NOMO-1 (cell line): ENCODE measurements around the gene CYB5R3.
"Not testable (repeated sequence)": the region's sequence is repeated elsewhere in the genome, so short reads cannot be mapped to it uniquely, and the experiment has no call there.

Experiments used
- DNase-seq, 2 experiments: peaks; one replicate each; lab custom pipeline; 2025; ENCODE audit not compliant: unreplicated experiment in 2 of 2; lab: John Stamatoyannopoulos, UW

CYB5R3 gene

DNA sequence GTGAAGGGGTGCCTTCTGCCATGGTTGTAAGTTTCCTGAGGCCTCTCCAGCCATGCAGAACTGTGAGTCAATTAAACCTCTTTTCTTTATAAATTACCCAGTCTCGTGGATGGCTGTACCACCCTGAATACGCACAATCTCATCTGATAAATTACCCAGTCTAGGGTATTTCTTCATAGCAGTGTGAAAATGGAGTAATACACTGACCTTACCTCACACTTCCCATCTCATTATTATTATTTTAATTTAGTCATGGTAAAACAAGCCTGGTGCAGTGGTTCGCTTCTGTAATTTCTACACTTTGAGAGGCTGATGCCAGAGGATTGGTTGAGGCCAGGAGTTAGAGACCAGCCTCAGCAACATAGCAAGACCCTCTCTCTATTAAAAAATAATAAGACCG is 30.5 kb upstream of the CYB5R3 start:
- no peak for DNase-seq

DNA sequence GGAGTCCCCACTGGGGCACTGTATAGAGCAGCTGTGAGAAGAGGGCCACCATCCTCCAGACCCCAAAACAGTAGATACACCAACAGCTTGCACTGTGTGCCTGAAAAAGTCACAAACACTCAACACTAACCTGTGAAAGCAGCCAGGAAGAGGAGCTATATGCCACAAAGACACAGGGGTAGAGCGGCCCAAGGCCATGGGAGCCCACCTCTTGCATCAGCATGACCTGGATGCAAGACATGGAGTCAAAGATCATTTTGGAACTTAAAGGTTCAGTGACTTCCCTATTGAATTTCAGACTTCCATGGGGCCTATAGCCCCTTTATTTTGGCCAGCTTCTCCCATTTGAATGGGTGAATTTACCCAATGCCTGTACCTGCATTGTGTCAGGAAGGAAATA is 29.7 kb upstream of the CYB5R3 start:
- DNase-seq = no peak

DNA sequence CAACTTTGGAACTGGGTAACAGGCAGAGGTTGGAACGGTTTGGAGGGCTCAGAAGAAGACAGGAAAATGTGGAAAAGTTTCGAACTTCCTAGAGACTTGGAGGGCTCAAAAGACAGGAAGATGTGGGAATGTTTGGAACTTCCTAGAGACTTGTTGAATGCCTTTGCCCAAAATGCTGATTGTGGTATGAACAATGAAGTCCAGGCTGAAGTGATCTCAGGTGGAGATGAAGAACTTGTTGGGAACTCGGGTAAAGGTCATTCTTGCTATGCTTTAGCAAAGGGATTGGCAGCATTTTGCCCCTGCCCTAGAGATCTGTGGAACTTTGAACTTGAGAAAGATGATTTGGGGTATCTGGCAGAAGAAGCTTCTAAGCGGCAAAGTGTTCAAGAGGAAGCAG is 28.7 kb upstream of the CYB5R3 start:
- DNase-seq = not testable (repeated sequence)

DNA sequence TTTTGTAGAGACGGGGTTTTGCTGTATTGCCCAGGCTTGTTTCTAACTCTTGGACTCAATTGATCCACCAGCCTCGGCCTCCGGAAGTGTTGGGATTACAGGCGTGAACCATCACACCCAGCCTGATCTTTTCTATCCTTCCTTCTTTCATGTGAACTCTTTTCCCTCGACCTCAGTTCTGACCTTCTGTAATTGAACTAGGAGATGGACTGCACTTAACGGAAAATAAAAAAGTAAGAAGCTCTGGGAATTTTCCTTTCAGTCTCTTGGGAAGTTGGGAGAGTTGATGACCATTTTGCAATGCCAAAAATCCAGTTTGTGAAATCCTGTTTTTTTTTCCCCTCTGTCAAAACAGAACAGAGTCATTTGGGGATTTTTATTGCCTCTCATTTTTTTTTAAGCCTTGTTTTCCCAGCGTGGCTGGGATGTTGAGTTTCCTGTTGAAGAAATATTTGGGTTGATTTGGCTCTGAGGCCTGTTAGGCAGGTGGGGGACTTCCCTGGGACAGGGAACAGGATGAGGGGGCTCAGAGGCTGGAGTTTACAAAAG is 26.9 kb upstream of the CYB5R3 start:
- no peak for DNase-seq

DNA sequence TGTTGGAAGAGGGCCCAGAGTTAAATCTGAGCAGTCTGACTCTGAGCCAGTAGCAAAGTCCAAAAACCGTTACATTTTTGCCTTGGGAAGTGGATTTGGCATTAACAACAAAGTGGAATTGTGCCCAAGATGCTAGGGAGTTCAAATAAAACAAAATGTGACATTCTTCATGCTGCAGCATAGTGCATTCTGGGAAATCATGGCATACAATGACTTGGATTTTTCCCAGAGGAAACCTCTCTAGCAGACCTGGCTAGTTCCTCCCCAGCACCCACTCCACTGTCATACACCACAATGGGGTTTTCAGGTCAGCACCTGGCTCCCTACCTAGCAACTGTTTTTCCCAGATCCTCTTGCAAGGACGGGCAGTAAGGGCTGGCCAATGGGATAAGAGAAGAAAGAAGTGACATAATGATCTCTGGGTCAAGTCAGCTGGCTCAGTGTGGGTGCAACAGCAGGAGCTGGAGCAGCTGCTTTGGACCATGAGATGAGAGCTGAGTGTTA is 24.8 kb upstream of the CYB5R3 start:
- DNase-seq = no peak

DNA sequence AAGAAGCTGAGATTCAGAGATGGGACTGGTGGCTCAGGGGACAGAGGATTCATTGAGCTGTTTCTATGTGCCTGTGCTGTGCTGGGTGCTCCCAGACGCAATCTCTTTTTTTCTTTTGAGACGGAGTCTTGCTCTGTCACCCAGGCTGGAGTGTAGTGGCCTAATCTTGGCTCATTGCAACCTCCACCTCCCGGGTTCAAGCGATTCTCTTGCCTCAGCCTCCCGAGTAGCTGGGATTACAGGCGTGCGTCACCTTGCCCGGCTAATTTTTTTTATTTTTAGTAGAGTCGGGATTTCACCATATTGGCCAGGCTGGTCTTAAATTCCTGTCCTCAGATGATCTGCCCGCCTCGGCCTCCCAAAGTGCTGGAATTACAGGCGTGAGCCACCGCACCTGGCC is 23.9 kb upstream of the CYB5R3 start:
- not testable (repeated sequence) for DNase-seq

DNA sequence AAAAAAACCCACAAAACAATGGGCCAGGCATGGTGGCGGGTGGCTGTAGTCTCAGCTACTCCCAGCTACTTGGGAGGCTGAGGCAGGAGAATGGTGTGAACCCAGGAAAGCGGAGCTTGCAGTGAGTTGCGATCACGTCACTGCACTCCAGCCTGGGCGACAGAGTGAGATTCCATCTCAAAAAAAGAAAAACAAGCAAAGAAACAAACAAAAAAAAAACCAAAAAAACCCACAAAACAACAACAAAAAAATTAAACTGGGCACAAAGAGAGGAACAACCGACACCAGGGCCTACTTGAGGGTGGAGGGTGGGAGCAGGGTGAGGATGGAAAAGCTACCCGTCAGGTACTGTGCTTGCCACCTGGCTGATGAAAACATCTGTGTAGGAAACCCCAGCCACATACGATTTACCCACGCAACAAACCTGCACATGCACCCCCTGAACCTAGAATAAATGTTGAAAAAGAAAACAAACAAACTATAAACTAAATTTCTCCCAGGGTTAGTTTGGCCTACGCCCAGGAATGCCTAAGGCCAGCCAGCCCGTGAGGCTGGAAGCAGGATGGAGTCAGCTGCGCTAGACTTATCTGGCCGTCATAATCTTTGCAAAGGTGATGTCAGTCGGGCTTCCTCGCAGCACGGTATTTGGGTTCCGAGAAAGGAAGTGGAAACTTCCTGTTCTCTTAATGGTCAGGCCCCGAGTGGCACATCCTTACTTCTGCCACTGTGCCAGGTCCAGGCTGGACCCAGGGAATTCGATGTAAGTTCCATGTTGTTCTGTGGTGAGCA is 21.9 kb upstream of the CYB5R3 start:
- DNase-seq = peak in 1 of 2 experiments; percentile 17

DNA sequence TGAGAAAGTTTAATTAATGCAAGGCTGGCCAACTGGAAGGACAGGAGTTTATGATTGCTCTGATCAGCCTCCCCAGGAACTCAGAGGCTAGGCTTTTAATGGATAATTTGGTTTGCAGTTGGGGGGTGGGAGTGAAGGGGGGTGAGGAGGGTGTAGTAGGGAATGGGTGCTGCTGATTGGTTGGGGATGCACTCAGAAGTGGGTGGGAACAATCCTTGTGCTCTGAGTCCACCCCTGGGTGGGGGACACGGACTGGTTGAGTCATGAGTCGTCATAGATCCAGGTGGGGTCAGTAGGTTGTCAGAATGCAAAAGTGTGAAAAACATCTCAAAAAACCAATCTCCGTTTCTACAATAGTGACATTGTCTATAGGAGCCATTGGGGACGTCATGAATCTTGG is 20.9 kb upstream of the CYB5R3 start:
- no peak for DNase-seq

DNA sequence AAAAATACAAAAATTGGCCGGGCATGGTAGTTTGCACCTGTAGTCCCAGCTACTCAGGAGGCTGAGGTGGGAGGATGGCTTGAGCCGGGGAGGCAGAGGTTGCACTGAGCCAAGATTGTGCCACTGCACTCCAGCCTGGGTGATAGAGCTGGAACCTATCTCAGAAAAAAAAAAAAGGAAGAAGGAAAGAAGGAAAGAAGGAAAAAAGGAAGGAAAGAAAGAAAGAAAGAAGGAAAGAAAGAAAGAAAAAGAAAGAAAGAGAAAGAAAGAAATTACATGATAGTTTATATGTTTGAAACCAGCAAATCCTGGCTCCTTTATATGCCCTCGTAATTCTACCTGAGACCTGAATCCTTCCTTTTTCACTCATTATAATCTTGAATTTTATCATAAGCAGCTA is 17.2 kb upstream of the CYB5R3 start:
- DNase-seq = not testable (repeated sequence)

DNA sequence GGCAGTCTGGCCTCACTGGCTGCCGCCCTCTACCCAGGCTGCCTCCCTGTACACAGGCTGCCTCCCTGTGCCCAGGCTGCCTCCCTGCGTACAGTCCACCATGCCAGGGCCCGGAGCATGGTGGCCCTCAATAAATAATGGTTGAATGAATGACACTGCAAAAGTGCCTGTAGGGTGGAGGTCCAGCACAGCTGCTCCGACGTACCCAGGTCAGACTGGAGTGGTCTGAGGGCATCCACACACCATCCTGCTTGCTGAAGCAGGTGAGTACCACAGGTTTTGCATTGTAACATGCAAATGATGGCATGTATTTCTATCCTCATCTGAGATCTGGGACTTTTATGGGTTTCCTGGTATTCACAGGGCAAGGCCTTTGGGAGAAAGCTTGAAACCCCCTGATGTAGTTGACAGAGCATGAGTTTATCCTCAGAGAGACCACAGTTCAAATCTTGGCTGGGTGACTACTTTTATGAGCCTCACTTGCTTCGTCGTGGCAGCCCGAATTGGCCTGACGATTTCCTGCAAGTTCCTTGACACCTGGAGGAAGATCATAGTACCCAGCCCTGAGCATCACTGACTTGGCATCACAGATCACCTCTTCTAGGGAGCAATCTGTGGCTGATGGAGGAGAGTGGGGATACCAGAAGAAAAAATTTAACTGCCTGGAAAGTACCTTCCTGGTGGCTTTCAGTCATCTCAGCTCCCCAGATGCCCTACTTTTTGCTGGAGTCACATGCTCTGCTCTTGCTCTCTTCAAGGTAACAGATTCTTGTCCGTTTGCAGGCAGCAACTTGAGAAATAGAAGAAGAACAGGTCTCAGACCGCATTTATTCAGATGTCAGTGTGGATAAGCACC is 16.0 kb upstream of the CYB5R3 start:
- no peak for DNase-seq

DNA sequence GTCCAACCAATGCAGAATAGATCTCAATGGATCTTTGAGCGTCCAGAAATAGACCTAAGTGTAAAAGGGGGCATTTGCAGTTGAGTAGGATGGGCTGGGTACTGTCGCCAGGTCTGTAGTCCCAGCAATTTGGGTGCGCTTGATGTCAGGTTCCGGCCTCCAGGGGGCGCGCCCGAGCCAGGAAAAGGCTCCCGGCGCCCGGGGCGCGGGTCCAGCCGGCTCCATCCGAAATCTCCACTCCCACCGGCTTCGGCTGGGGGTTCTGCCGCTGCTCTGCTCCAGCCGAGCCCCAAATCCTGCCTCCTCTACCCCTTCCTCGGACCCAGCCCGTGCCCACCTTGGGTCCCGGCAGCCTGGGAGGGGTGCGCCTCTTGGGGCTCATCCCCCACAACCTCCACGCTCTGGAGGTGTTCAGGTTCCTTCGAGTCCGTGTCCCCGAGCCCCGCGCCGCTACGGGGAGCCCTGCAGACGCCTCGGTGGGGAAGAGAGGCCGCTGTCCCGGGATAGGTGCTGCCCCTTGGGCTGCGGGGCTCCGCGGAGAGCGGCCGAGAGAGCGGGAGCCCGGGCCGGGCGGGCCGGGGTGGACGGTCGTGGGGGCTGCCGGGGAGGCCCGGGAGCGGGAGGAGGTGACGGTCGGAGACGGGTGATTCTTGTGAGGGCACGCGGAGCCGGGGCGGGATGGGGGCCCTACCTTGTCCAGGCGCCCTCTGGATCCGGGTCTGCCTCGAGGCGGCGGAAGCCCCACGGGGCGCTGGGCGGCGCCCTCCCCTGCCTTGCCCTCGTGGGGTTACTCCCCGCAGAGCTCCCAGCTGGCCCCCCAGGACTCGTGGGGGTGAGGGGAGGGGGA is 13.0 kb upstream of the CYB5R3 start:
- peak; percentile 46 to 70 for DNase-seq

DNA sequence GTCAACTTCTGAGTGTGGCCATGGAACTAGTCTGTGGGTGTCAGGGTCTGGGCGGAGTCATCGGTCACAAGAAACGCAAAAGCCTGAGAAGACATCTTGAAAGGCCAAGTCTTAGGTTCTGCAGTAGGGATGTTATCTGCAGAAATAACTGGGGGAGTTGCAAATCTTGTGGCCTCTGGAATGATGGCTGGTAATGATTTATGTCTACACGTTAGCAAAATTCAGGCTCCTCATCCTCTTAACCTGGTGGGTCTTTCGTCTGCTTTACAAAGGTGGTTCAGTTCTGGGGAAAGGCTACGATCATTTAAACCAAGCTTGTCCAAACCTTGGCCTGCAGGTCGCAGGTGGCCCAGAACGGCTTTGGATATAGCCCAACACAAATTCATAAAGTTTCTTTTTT is 7.4 kb upstream of the CYB5R3 start:
- no peak for DNase-seq

DNA sequence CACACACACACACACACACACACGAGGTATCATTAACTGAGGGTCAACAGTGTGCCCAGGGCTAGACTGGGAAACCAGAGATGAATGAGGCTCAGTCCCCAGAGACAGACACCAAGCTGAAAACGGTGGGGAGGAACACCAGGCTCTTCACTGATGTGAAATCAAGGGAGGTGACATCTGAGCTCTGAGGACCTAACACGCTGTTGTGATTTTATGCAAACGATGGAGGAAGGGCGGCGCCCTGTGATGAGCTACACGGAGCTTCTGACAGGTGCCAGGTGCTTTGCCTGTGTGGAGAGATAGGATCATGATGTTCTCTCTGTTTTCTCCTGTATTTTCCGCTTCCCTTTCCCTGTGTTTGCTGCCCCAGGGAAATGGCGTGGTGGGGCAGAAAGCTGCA is 6.5 kb upstream of the CYB5R3 start:
- DNase-seq = no peak

DNA sequence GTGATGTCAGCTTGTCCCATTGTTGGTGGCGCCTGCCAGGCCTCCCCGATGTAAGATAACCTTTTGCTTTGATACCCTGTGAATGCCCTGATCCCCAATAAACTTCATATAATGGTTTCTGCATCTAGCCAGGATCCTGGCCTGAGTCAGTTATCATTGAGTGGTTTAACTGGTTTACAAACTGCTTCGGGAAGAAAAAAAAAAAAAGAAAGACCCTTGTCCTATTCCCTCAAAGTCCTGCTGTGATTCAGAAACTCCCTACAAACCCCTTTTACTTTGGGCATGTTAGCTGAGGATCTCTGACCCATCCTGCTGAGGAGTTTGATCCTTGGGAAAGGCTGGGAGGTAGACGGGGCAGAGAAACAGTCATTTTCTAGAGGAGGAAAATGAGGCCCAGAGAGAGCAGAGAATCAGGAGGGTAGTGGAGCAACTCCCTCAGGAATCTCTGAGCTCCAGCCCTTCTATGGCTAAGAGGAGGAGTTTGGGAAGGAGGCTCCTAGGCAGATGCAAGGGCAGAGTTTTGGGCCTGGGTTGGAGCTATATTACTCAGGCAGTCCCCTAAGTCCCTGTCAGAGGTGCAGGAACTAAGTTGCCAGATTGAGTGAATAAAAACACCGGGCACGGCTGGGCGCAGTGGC is 5.4 kb upstream of the CYB5R3 start:
- no peak for DNase-seq

DNA sequence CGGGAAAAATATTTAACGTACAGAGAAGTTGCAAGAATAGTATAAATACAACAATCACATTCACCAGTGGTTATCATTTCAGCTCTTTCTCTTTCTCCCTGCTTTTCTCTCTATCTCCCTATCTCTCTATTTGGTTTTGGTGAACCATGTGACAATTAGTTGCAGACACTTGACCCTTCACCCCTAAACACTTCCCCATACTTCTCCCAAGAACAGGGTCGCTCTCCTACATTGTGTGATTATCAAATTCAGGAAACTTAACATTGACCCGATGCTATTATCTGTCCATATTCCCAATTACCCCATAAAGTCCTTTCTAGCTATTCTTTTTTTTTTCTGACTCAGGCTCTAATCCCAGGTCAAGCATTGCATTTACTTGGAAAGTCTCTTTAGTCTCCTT is 4.8 kb upstream of the CYB5R3 start:
- no peak for DNase-seq

DNA sequence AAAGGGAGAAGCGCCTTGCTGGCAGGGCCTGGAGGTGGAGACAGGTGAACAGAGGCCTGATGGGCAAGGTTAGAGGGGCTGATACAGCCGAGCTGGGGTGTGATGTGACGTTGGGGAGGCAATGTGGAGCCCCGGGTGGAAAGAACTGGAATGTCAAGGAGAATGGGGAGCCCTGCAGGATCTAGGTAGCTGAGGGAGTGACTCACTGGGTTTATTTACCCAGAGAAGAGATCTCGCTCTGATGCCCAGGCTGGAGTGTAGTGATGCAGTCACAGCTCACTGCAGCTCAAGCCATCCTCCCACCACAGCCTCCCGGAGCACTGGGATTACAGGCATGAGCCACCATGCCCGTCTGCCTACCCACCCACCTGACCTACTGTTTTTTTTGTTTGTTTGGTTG is 1.9 kb upstream of the CYB5R3 start:
- no peak for DNase-seq

DNA sequence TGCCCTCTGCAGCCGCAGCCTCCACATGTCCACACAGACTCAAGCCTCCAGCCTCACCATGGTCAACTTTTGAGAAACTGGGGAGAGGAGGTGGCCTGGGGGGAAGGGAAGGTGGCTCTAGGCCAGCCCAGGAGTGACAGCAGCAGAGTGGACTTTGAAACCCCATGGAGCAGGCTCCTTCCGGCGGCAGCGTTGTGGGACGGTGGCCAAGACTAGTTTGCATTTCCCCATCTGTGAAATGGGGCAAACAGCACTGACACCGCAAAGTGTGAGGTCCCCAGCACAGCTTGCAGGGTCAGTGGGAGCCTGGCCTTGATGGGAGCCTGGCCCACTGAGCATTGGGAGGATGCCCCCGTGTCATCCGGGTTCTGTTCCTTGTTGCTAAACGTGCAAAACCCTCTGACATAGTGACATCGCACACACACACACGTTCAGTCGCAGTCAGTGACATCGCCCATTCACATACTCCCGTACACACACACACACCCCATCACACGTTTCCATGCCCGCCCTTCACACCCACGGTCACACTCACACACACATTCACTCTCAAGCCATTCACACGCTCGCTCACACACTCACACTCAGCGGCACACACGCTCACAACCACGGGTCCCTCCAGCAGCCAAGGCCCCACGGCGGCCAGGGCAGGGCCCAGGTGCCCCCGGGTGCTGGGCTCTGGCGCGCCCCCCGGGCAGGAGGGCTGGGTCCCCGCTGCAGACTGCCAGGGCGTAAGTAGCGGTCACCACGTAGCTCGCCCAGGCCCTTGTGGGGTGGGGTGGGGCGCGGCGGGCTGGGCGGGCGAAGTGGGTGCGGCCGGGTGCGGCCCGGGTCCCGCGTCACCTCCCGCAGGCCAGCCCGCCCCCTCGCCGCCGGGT is 585 bp downstream of the CYB5R3 start:
- DNase-seq = peak in 1 of 2 experiments; percentile 36

DNA sequence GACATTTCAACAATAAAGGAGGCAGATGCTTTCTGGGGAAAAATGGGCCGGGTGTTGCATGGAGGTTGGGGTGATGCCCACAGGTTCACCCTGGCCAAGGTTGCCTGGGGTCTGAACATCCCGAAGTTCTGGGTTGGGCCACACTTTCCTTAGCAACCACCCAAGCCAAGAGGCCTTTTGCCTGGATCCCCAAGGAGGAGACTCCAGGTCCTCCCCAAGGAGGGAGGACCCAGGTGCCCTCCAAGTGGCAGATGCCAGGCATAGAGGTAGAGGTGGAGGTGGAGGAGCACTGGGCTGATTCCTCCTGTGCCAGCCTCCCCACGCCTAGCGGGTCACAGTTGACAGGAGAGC is 1.2 kb downstream of the CYB5R3 start:
- no peak for DNase-seq
